ENCODE data around the gene NAA10.

GRCh38 chrX:153909980-153910360 is 24.9 kb downstream of the NAA10 start:
- TF ChIP-seq, protein P1, sequence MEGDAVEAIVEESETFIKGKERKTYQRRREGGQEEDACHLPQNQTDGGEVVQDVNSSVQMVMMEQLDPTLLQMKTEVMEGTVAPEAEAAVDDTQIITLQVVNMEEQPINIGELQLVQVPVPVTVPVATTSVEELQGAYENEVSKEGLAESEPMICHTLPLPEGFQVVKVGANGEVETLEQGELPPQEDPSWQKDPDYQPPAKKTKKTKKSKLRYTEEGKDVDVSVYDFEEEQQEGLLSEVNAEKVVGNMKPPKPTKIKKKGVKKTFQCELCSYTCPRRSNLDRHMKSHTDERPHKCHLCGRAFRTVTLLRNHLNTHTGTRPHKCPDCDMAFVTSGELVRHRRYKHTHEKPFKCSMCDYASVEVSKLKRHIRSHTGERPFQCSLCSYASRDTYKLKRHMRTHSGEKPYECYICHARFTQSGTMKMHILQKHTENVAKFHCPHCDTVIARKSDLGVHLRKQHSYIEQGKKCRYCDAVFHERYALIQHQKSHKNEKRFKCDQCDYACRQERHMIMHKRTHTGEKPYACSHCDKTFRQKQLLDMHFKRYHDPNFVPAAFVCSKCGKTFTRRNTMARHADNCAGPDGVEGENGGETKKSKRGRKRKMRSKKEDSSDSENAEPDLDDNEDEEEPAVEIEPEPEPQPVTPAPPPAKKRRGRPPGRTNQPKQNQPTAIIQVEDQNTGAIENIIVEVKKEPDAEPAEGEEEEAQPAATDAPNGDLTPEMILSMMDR (IDR thresholded peaks at IDR 0.05; ENCODE audit: poor library complexity, severe bottlenecking), result no peak
- no peak for TF ChIP-seq MXI1 (conservative IDR thresholded peaks at IDR 0.05; ENCODE audit: poor library complexity, severe bottlenecking)
